H9 (cell line): ENCODE measurements around the gene TSKU. TPM values are rescaled to one million over a fixed set of nuclear protein-coding genes. Genes with fewer than 3 reads are reported as not detected.
A peak's percentile ranks its signal among the peaks of the same experiment; 100 is the strongest.

Source experiments
- DNase-seq: peaks from one replicate; pipeline ENCODE4 v3.0.0-alpha.2; 2017
- H2AFZ ChIP-seq: one replicate; pipeline ENCODE4 v1.6.1; 2013; ENCODE audit warnings: mild to moderate bottlenecking, low read length, control low read depth, moderate library complexity
- H2AK5ac ChIP-seq: 2 replicates; pipeline ENCODE4 v1.6.1; 2013; ENCODE audit warnings: low read length, control low read depth, mixed read lengths; ENCODE audit not compliant: insufficient read length
- H2BK120ac ChIP-seq: one replicate; pipeline ENCODE4 v1.6.1; 2013; ENCODE audit warnings: low read depth, mild to moderate bottlenecking, low read length, control low read depth, inconsistent platforms; ENCODE audit not compliant: poor library complexity, severe bottlenecking
- H2BK12ac ChIP-seq: 2 replicates; pipeline ENCODE4 v1.6.1; 2013; ENCODE audit warnings: low read length, control low read depth, mixed read lengths, low read depth; ENCODE audit not compliant: insufficient read length
- H2BK15ac ChIP-seq: 2 replicates; pipeline ENCODE4 v1.6.1; 2013; ENCODE audit warnings: low read depth, low read length, control low read depth
- H2BK20ac ChIP-seq: one replicate; pipeline ENCODE4 v1.6.1; 2013; ENCODE audit warnings: low read depth, mild to moderate bottlenecking, low read length, control low read depth, inconsistent platforms; ENCODE audit not compliant: poor library complexity, severe bottlenecking
- H2BK5ac ChIP-seq: 2 replicates; pipeline ENCODE4 v1.6.1; 2013; ENCODE audit warnings: low read length, control low read depth, mixed read lengths; ENCODE audit not compliant: insufficient read length
- H3K14ac ChIP-seq: 2 replicates; pipeline ENCODE4 v1.6.1; 2013; ENCODE audit warnings: low read length, control low read depth; ENCODE audit not compliant: insufficient read depth
- H3K18ac ChIP-seq: 2 replicates; pipeline ENCODE4 v1.6.1; 2013; ENCODE audit warnings: low read depth, mild to moderate bottlenecking, mixed read lengths, low read length, control low read depth; ENCODE audit not compliant: insufficient read length
- H3K23ac ChIP-seq: 2 replicates; pipeline ENCODE4 v1.6.1; 2013; ENCODE audit warnings: low read length, control low read depth, mixed read lengths, low read depth; ENCODE audit not compliant: insufficient read length
- H3K23me2 ChIP-seq: 2 replicates; pipeline ENCODE4 v1.6.1; 2013; ENCODE audit warnings: low read depth, mild to moderate bottlenecking, mixed read lengths, low read length, control low read depth; ENCODE audit not compliant: insufficient read length, poor library complexity, severe bottlenecking
- H3K27ac ChIP-seq: 2 replicates; pipeline ENCODE4 v1.5.1; 2013; ENCODE audit warnings: low read length, control low read depth, mixed read lengths, low read depth; ENCODE audit not compliant: insufficient read length
- H3K27me3 ChIP-seq: 2 replicates; pipeline ENCODE4 v1.6.1; 2013; ENCODE audit warnings: low read length, control low read depth, inconsistent platforms; ENCODE audit not compliant: insufficient read depth
- H3K4ac ChIP-seq: 2 replicates; pipeline ENCODE4 v1.6.1; 2013; ENCODE audit warnings: low read depth, mild to moderate bottlenecking, control low read depth, inconsistent platforms, low read length, moderate library complexity
- H3K4me1 ChIP-seq: 2 replicates; pipeline ENCODE4 v1.6.1; 2013; ENCODE audit warnings: low read length, control low read depth, inconsistent platforms; ENCODE audit not compliant: insufficient read depth
- H3K4me2 ChIP-seq: 2 replicates; pipeline ENCODE4 v1.6.1; 2013; ENCODE audit warnings: low read length, control low read depth, mixed read lengths; ENCODE audit not compliant: insufficient read length, insufficient read depth
- H3K56ac ChIP-seq: 2 replicates; pipeline ENCODE4 v1.6.1; 2013; ENCODE audit warnings: low read depth, mild to moderate bottlenecking, mixed read lengths, low read length, control low read depth; ENCODE audit not compliant: insufficient read length
- H3K79me1 ChIP-seq: 2 replicates; pipeline ENCODE4 v1.6.1; 2013; ENCODE audit warnings: low read depth, mild to moderate bottlenecking, moderate library complexity, low read length, control low read depth, inconsistent platforms; ENCODE audit not compliant: insufficient read depth, poor library complexity, severe bottlenecking
- H3K79me2 ChIP-seq: 2 replicates; pipeline ENCODE4 v1.6.1; 2013; ENCODE audit warnings: low read length, control low read depth, inconsistent platforms; ENCODE audit not compliant: insufficient read depth
- H3K9ac ChIP-seq: 2 replicates; pipeline ENCODE4 v1.6.1; 2013; ENCODE audit warnings: low read length, control low read depth, mixed read lengths; ENCODE audit not compliant: insufficient read length; ENCODE audit errors: extremely low read depth
- H3K9me3 ChIP-seq: one replicate; pipeline ENCODE4 v1.6.1; 2013; ENCODE audit warnings: low read depth, low read length, inconsistent platforms; ENCODE audit not compliant: control insufficient read depth
- H3T11ph ChIP-seq: one replicate; pipeline ENCODE4 v1.6.1; 2013; ENCODE audit warnings: mild to moderate bottlenecking, low read length, control low read depth, inconsistent platforms
- H4K20me1 ChIP-seq: one replicate; pipeline ENCODE4 v1.6.1; 2013; ENCODE audit not compliant: control insufficient read depth, insufficient read length, insufficient read depth
- H4K5ac ChIP-seq: 2 replicates; pipeline ENCODE4 v1.6.1; 2013; ENCODE audit warnings: low read depth, mild to moderate bottlenecking, mixed read lengths, low read length, control low read depth; ENCODE audit not compliant: insufficient read length
- H4K8ac ChIP-seq: replicated peaks from 2 replicates; pipeline ENCODE4 v1.6.1; 2013; ENCODE audit warnings: low read length, control low read depth, mixed read lengths, low read depth; ENCODE audit not compliant: insufficient read length
- H4K91ac ChIP-seq: 2 replicates; pipeline ENCODE4 v1.6.1; 2013; ENCODE audit warnings: low read depth, mild to moderate bottlenecking, moderate library complexity, mixed read lengths, low read length, control low read depth; ENCODE audit not compliant: insufficient read length
- H3K27ac Mint-ChIP-seq, 3 experiments: 2 replicates in 2 of 3; 3 replicates in 1 of 3; pipeline ENCODE4 v1.8.0; 2020 to 2021; ENCODE audit warnings: mixed read lengths in 3 of 3, mild to moderate bottlenecking in 1 of 3, moderate library complexity in 1 of 3
- H3K27me3 Mint-ChIP-seq: 2 replicates; pipeline ENCODE4 v1.8.0; 2021; ENCODE audit warnings: low read depth, mild to moderate bottlenecking, moderate library complexity, mixed read lengths
- H3K36me3 Mint-ChIP-seq, 3 experiments: 2 replicates in 2 of 3; 3 replicates in 1 of 3; pipeline ENCODE4 v1.8.0; 2020 to 2021; ENCODE audit warnings: low read depth in 3 of 3, mixed read lengths in 3 of 3; ENCODE audit not compliant: insufficient read depth in 1 of 3
- H3K4me1 Mint-ChIP-seq, 2 experiments: 2 replicates each; pipeline ENCODE4 v1.8.0; 2020; ENCODE audit warnings: mixed read lengths in 2 of 2
- H3K4me3 Mint-ChIP-seq, 2 experiments: 2 replicates in 1 of 2; 3 replicates in 1 of 2; pipeline ENCODE4 v1.8.0; 2020 to 2021; ENCODE audit warnings: mild to moderate bottlenecking in 2 of 2, mixed read lengths in 2 of 2, moderate library complexity in 1 of 2
- H3K9me3 Mint-ChIP-seq, 2 experiments: 2 replicates in 1 of 2; 3 replicates in 1 of 2; pipeline ENCODE4 v1.8.0; 2020; ENCODE audit warnings: mild to moderate bottlenecking in 2 of 2, mixed read lengths in 2 of 2, moderate library complexity in 1 of 2
- CTCF ChIP-seq: fragments of 200-600 bp; sonication (generic); conservative IDR thresholded peaks from 3 replicates; pipeline ENCODE4 v1.8.0; 2021; ENCODE audit warnings: antibody characterized with exemption, mild to moderate bottlenecking
- WGBS: extraction: QIAGEN DNeasy Blood & Tissue Kit; methylation state at CpG from one replicate; pipeline ENCODE4 v1.1.7; 2013; ENCODE audit warnings: missing lambda C conversion rate, low lambda C conversion rate, mixed read lengths; ENCODE audit not compliant: insufficient read length; ENCODE audit errors: extremely low coverage; 5-methylcytosine and 5-hydroxymethylcytosine counted together
- total RNA-seq: library from RNA; stranded (reverse); gene quantifications from 2 replicates; pipeline ENCODE4 v1.2.1, GENCODE V29; 2021

The TSKU gene
- total RNA-seq, 1 experiment from 2014 or later, result 25.4 TPM

- Histone ChIP-seq H3K18ac (no peak overlapping the region), H3K4me1 (peaks cover 2% of the 10 kb centered on the region), H3K23me2 (no peaks in the 10 kb centered on the region), H3K9me3 (no peaks in the 10 kb centered on the region), H3K79me1 (no peaks in the 10 kb centered on the region), H3K9ac (no peak overlapping the region), H2BK5ac (no peak overlapping the region), H2BK15ac (no peak overlapping the region), H2AK5ac (no peak overlapping the region), H3K56ac (no peak overlapping the region), H4K5ac (no peak overlapping the region), H3K14ac (0 out of 2 replicates have a peak overlapping the region, but pooled peaks have one; percentile 14), H2AFZ (no peak overlapping the region), H3K4ac (no peak overlapping the region), H2BK20ac (no peak overlapping the region), H3T11ph (no peak overlapping the region), H3K27ac (no peak overlapping the region), H2BK120ac (no peak overlapping the region), H3K4me2 (no peak overlapping the region), H3K27me3 (no peaks in the 10 kb centered on the region), H4K20me1 (no peaks in the 10 kb centered on the region), H3K79me2 (no peaks in the 10 kb centered on the region), H2BK12ac (no peak overlapping the region), H4K8ac (no peak overlapping the region), H4K91ac (no peak overlapping the region), H3K23ac (no peak overlapping the region)
- Mint-ChIP-seq H3K27ac (peak overlapping the region in 2 of 3 experiments; percentile 23 to 71; a peak in 3 of 7 replicates), H3K9me3 (no peaks in the 10 kb centered on the region), H3K27me3 (peaks cover 20% of the 10 kb centered on the region), H3K36me3 (no peaks in the 10 kb centered on the region), H3K4me3 (no peak overlapping the region), H3K4me1 (peaks cover 59 to 70% of the 10 kb centered on the region in 2 experiments)
- no peak for TF ChIP-seq CTCF
- WGBS, result no CpG with 5 or more reads among the region's 7 CpGs
- no peak for DNase-seq
Measured at GRCh38 chr11:76768088-76768908, 14.9 kb upstream of the TSKU start.
